ENCODE data around the gene NEGR1. TPM values are rescaled to one million over a fixed set of nuclear protein-coding genes. Genes with fewer than 3 reads are reported as not detected.

Gene NEGR1
- total and polyA plus RNA-seq, 11 donors, result 1.7 to 11.3 (median 6.8) TPM

GRCh38 chr1:71372496-71372895 is 909.8 kb downstream of the NEGR1 start:
- DNase-seq (no peak), ATAC-seq (no peak)
- TF ChIP-seq CTCF (IDR thresholded peaks at IDR 0.05) (no peak), POLR2A (IDR thresholded peaks at IDR 0.05) (no peak)
- Histone ChIP-seq H3K4me3 (no peak overlapping the region), H3K27me3 (no peaks in the 10 kb centered on the region), H3K27ac (no peak overlapping the region), H3K4me1 (no peaks in the 10 kb centered on the region), H3K36me3 (no peaks in the 10 kb centered on the region), H3K9me3 (no peaks in the 10 kb centered on the region)
- WGBS, 4 donors, result 82 to 87% (median 85%) methylated on average over 2 of the region's 2 CpGs
- intact Hi-C loops (cut with DNase I), result no loop called here

- no peaks in the 10 kb centered on the region for H3K9me3 ChIP-seq
- H3K4me3 ChIP-seq, result no peak overlapping the region
- H3K27ac ChIP-seq, result no peak overlapping the region
- TF ChIP-seq CTCF (IDR thresholded peaks at IDR 0.05), result no peak
- TF ChIP-seq POLR2A (IDR thresholded peaks at IDR 0.05), result no peak
- ATAC-seq (no peak), DNase-seq (no peak)
- intact Hi-C loops (cut with DNase I), result no loop called here
- H3K27me3 ChIP-seq, result no peaks in the 10 kb centered on the region
- 87 to 95% (median 91%) methylated on average over 1 of the region's 1 CpG for WGBS, 4 donors
- no peaks in the 10 kb centered on the region for H3K36me3 ChIP-seq
- H3K4me1 ChIP-seq, result no peaks in the 10 kb centered on the region
Observed at GRCh38 chr1:71371581-71371980, 910.8 kb downstream of the NEGR1 start.

- H3K4me3 ChIP-seq, result no peak overlapping the region
- H3K27me3 ChIP-seq, result no peaks in the 10 kb centered on the region
- no peak for TF ChIP-seq POLR2A (IDR thresholded peaks at IDR 0.05)
- TF ChIP-seq CTCF (IDR thresholded peaks at IDR 0.05), result no peak
- DNase-seq (no peak), ATAC-seq (no peak)
- H3K4me1 ChIP-seq, result no peaks in the 10 kb centered on the region
- intact Hi-C loops (cut with DNase I), result no loop called here
- H3K9me3 ChIP-seq, result peaks cover 0 to 4% (median 0%) of the 10 kb centered on the region in 12 donors
- WGBS, 4 donors, result 68 to 81% (median 74%) methylated on average over 2 of the region's 2 CpGs
- no peak overlapping the region for H3K27ac ChIP-seq
- H3K36me3 ChIP-seq, result no peaks in the 10 kb centered on the region
Observed at GRCh38 chr1:71364236-71364635, 918.1 kb downstream of the NEGR1 start.

GRCh38 chr1:71362691-71363090 is 919.6 kb downstream of the NEGR1 start:
- Histone ChIP-seq H3K4me3 (no peak overlapping the region), H3K4me1 (no peaks in the 10 kb centered on the region), H3K36me3 (no peaks in the 10 kb centered on the region), H3K27ac (no peak overlapping the region), H3K27me3 (no peaks in the 10 kb centered on the region), H3K9me3 (peaks cover 0 to 4% (median 0%) of the 10 kb centered on the region in 12 donors)
- ATAC-seq (no peak), DNase-seq (no peak)
- 92 to 97% (median 94%) methylated on average over 2 of the region's 2 CpGs for WGBS, 4 donors
- TF ChIP-seq POLR2A (IDR thresholded peaks at IDR 0.05) (no peak), CTCF (IDR thresholded peaks at IDR 0.05) (no peak)
- intact Hi-C loops (cut with DNase I), result no loop called here

Measured in heart left ventricle (tissue), 16 donors.